ENCODE data around the gene ADCY2.

Gene ADCY2

GRCh38 chr5:7781899-7782298, 386.0 kb downstream of the ADCY2 start:
- no peak for DNase-seq

GRCh38 chr5:7784683-7785380, 388.9 kb downstream of the ADCY2 start:
- DNase-seq: no peak

DNA sequence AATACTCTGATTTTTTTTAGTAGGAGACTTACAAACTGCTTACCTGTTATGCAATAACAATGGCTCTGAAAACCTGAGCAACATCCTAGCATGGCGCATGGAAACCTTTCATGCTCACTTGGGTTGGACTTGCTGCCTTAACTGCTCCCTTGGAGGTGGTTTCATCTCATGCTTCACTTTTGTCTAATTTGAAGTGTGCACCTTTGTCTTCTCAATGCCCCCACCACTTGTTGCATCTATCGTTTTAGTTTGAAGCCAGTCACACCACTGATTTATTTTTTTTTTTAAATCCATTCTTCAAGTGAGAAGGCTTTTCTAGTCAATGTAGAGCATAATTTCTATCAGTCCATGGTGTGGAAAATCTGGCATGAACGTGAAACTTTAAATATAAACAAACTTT, 391.8 kb downstream of the ADCY2 start:
- DNase-seq: no peak

- DNase-seq: no peak
Measured at GRCh38 chr5:7789567-7789966, 393.6 kb downstream of the ADCY2 start.

- DNase-seq: peak in 5 of 51 donors; percentile 7 to 66 (median 22)
Measured at GRCh38 chr5:7793895-7794294, 398.0 kb downstream of the ADCY2 start.

- peak in 30 of 51 donors; percentile 9 to 72 (median 40) for DNase-seq
Measured at GRCh38 chr5:7794311-7794710, 398.4 kb downstream of the ADCY2 start.

- DNase-seq: no peak
Measured at GRCh38 chr5:7794823-7795222, 398.9 kb downstream of the ADCY2 start.

DNA sequence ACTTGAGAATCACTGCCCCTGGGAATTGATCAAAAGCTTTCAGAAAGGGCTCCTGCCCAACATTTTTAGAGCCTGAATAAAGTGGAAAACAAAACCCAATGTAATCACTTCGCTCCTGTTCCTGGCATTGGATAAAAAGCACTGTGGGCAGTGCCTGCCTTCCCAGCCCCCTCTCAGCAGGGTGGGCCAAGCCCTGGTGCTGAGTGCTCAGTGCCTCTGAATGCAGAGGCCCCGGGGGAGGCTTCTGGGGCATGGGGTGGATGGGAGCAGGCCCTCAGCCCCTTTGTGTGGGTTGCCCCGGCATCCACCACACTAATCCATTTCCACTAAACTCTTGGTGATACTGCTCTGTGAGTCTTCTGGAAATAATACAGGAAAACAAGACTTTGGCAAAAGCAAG, 399.4 kb downstream of the ADCY2 start:
- peak in 29 of 51 donors; percentile 11 to 78 (median 56) for DNase-seq

DNA sequence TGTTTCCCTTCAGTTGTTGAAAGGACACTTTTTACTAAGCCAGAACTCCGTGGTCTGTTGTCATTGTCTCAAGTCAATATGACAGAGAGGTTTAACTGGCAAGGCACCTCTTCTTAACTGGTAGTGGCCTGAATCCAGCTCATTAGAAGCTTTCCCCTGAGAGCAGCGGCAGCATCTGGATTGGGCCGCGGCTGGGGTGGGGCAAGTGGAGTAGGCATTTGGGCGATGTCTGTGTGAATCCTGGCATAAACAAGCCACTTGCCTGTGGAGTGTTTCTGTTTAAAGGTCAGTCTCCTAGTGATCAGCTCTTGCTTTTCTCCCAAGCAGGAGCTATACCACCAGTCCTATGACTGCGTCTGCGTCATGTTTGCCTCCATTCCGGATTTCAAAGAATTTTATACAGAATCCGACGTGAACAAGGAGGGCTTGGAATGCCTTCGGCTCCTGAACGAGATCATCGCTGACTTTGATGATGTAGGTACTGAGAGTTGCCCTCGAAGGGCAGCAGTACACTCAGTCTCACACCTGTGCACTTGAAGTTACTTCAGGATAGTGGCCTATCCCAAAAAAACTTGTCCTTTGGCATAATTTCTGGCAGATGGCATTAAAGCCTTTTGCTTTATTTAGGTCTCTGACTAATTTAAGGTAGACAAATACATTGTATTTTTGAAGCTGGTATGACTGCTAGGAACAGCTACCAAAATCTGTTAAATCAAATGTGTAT, 406.1 kb downstream of the ADCY2 start:
- DNase-seq: peak in 23 of 51 donors; percentile 6 to 77 (median 31)

GRCh38 chr5:7802855-7803254, 406.9 kb downstream of the ADCY2 start:
- no peak for DNase-seq

DNA sequence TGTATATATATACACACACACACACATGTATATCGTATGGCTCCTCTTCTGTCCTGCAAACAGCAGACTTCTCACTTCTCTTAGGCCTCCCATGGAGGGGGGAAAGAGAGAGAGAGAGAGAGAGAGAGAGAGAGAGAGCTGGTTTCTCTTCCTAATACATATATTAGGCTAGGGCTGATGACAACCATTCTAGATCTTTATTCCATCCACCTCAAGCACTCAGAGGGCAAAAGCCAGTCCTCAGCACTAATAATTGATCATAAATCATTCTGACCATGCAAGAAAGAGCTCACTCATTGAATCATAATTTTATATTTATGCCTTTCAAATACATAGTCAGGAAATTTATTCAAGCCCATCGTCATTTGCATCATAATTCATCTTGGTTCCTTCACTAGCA, 408.0 kb downstream of the ADCY2 start:
- DNase-seq: no peak

DNA sequence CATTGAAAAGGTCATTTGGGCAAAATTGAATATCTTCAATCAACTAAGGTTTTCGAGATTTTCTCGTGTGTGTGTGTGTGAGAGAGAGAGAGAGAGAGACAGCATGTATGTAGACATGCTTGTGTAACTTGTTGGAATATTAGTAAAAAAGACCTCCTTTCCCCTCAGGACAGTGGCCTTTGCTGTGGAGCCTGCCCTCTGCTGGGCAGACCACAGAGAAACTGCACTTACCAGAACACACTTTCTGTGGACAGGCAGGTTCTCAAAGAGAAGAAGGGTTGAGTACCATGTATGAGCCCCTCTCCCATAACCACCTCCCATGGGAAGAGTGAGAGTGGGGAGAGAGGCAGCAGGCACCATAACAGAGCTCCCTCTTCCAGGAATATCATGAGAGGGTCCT, 409.4 kb downstream of the ADCY2 start:
- no peak for DNase-seq

GRCh38 chr5:7808998-7809397, 413.1 kb downstream of the ADCY2 start:
- DNase-seq: no peak

DNA sequence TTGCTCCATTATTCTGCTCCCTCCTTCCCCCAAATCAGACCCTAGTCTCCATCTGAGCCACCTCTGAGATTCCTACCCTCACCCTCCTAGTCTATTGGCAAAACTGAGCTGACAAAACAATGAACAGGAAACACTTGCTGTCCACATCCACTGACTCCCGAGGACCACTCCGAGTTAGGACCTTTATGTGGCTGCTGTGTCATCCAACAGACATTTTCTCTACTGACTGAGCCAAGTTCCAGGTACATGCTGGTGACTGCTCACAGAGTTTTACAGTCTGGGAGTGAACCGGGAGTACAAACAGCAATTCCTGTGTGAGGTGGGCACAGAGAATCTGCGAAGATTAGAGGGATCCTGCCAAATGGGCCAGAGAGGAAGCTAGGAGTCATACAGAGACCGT, 415.8 kb downstream of the ADCY2 start:
- no peak for DNase-seq

DNA sequence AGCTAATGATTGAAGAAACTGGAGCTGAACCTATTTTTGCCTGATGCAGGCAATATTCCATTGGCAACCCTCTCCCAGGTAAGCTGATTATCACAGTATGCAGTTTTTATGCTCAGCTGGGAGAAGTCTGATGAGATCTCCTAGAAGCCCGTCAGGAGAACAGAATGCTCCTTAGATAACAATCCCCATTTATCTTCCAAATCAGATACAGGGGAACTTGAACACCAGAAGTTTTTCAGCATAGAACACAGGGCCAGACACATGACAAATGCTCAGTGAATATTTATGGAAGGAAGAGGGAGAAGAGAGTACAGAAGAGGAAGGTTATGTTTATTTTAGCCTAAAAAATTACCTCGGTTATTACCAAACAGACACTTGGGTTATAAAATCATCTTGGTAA, 417.1 kb downstream of the ADCY2 start:
- no peak for DNase-seq

- DNase-seq: no peak
Measured at GRCh38 chr5:7813576-7813975, 417.6 kb downstream of the ADCY2 start.

DNA sequence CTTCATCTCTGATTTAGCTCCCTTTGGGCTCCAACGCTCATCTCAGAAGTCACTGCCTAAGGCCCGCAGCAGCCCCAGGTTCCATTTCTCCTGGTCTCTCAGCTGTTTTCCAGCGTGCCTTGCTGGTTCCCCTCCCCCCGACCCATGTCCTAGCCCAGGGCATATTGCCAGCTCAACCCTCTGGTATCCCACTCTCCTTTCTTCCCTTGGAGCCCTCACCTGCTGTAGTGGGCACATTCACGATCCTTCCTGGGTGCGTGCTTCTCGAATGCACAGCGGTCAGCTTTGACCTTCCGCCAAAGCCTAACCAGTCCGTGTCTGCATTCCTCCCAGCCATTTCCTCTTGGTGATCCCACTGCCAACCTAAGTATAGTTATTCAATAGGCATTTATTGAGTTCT, 418.9 kb downstream of the ADCY2 start:
- no peak for DNase-seq

DNA sequence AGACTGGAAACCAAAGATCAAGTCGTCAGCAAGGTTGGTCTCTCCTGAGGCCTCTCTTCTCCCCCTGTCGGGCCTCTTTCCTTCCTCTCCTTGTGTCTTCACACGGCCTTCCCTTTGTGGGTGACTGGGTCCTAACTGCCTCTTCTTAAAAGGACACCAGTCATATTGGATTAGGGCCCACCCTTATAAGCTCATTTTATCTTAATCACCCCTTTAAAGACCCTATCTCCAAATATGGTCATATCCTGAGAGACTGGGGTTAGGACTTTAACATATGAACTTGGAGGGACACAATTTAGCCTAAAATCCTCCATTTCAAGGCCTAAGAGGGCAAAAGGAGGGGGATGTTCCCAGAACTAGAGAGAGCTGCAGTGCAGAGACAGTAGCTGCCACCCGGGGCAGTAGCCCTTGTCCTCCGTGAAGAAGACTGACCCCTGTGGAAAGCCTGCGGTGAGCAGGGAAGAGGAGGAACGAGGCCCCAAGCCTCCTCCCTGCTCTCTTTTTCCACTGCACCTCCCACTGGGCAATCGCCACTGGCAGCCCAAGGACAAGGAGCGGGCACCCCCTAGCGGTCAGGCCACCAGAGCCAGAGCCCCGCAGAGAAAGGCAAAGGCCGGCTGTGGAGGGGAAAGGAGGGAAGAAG, 420.1 kb downstream of the ADCY2 start:
- peak in 47 of 51 donors; percentile 11 to 87 (median 68) for DNase-seq

- DNase-seq: no peak
Measured at GRCh38 chr5:7816535-7816901, 420.6 kb downstream of the ADCY2 start.

DNA sequence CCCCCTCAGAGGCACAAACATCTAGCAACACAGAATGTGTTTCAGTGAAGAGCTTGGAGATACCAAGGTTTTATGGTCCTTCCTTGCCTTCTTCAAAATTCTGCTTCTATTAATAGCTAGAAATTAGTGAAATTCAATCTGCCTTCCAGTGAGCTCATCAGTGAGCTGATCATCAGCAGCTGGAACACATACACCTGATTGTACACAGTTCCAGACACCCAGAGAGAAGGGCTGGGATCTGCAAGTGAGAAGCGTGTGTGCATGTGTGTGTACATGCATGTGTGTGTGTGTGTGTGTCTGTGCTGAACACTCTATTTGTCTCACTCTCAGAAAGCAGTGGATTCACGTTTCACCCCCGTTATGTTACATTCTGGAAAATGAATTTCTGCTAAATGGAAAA, 426.5 kb downstream of the ADCY2 start:
- DNase-seq: no peak

DNA sequence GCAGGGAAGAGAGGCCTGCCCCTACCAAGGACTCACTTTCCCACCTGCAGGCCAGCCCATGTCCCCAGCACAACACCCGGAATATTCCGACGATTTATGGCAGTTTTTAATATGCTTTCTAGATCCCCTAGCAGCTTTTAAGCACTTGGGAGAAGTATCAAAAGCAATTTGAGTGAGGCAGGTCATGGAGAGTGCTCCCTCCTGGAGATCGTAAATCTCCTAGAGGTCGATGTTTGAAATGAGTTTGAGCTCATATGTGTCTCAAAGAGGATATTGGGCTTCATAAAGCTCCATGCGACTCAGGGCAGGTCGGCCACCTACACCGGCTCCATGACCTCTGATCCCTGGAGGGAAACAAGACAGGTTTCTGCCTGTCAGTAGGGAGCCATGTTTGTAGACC, 427.7 kb downstream of the ADCY2 start:
- DNase-seq: no peak

DNA sequence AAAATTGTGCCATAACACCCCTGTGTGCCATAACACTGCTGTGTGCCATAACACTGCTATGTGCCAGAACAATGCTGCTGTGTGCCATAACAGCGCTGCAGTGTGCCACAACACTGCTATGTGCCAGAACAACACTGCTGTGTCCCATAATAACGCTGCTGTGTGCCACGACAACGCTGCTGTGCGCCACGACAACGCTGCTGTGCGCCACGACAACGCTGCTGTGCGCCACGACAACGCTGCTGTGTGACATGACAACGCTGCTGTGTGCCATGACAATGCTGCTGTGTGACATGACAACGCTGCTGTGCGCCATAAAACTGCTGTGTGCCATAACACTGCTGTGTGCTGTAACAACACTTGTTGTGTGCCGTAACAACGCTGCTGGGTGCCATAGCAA, 429.1 kb downstream of the ADCY2 start:
- DNase-seq: no peak

GRCh38 chr5:7825630-7826029, 429.7 kb downstream of the ADCY2 start:
- no peak for DNase-seq
